Measurements from ENCODE around the gene P3H4. TPM values are rescaled to one million over a fixed set of nuclear protein-coding genes. Genes with fewer than 3 reads are reported as not detected.

P3H4 gene
- polyA plus RNA-seq, 1 donor (not counting 4 experiments of a cell fraction or from before 2014, with no cell fraction given): 4.2 TPM

GRCh38 chr17:41800601-41801373, 11.0 kb downstream of the P3H4 start:
- H3K4me1 ChIP-seq (ENCODE audit: control insufficient read depth, extremely low read depth, insufficient read depth, low read length): peaks cover 26% of the 10 kb centered on the region
- H3K36me3 ChIP-seq (ENCODE audit: control insufficient read depth in 2 of 2, extremely low read depth in 1 of 2, insufficient read depth in 2 of 2, low read length in 2 of 2): no peaks in the 10 kb centered on the region
- peak overlapping the region; percentile 89 for H3K27ac ChIP-seq (ENCODE audit: control insufficient read depth, insufficient read depth, low read length)
- no peaks in the 10 kb centered on the region for H3K27me3 ChIP-seq (ENCODE audit: control insufficient read depth, extremely low read depth, insufficient read depth, low read length)
- no peak overlapping the region for H2AFZ ChIP-seq (ENCODE audit: control insufficient read depth, low read length)
- no peaks in the 10 kb centered on the region for H3K79me2 ChIP-seq (ENCODE audit: control insufficient read depth, insufficient read depth, low read length)
- no peak for TF ChIP-seq EZH2 (IDR thresholded peaks at IDR 0.05; ENCODE audit: low read length)
- TF ChIP-seq CTCF (optimal IDR thresholded peaks at IDR 0.05 in 1 of 3, IDR thresholded peaks at IDR 0.05 in 1 of 3, conservative IDR thresholded peaks at IDR 0.05 in 1 of 3; ENCODE audit: extremely low read depth in 1 of 3, insufficient read depth in 2 of 3, low read length in 3 of 3): no peak
- peak overlapping the region; percentile 74 for H3K9ac ChIP-seq (ENCODE audit: control insufficient read depth, extremely low read depth, insufficient read depth, low read length)
- DNase-seq (ENCODE audit: low read depth, low spot score) (peak; percentile 99), FAIRE-seq (peak; percentile 90)
- dilution Hi-C loops (cut with MboI; ENCODE audit: extremely low pct_ligation_motif_present, low sequenced_read_pairs): no loop called here
- peak overlapping the region in 2 of 3 experiments; percentile 8 to 33 for H3K4me3 ChIP-seq (ENCODE audit: control insufficient read depth in 2 of 3, extremely low read depth in 1 of 3, insufficient read depth in 2 of 3, low read depth in 1 of 3, low read length in 3 of 3)
- no peaks in the 10 kb centered on the region for H4K20me1 ChIP-seq (ENCODE audit: control insufficient read depth, extremely low read depth, insufficient read depth, low read length)
- H3K9me3 ChIP-seq (ENCODE audit: control insufficient read depth, low read depth, low read length): no peaks in the 10 kb centered on the region
- no peaks in the 10 kb centered on the region for H3K9me1 ChIP-seq (ENCODE audit: control insufficient read depth, extremely low read depth, insufficient read depth, low read length)
- peak overlapping the region; percentile 73 for H3K4me2 ChIP-seq (ENCODE audit: control insufficient read depth, extremely low read depth, insufficient read depth, low read depth, low read length)

- peak overlapping the region; percentile 36 for H2AFZ ChIP-seq (ENCODE audit: control insufficient read depth, low read length)
- no peaks in the 10 kb centered on the region for H4K20me1 ChIP-seq (ENCODE audit: control insufficient read depth, extremely low read depth, insufficient read depth, low read length)
- peak overlapping the region; percentile 38 for H3K9ac ChIP-seq (ENCODE audit: control insufficient read depth, extremely low read depth, insufficient read depth, low read length)
- FAIRE-seq: peak; percentile 79
- DNase-seq (ENCODE audit: low read depth, low spot score): no peak
- peak overlapping the region; percentile 9 for H3K4me2 ChIP-seq (ENCODE audit: control insufficient read depth, extremely low read depth, insufficient read depth, low read depth, low read length)
- H3K4me1 ChIP-seq (ENCODE audit: control insufficient read depth, extremely low read depth, insufficient read depth, low read length): peaks cover 29% of the 10 kb centered on the region
- H3K27ac ChIP-seq (ENCODE audit: control insufficient read depth, insufficient read depth, low read length): peak overlapping the region; percentile 89
- no peaks in the 10 kb centered on the region for H3K9me3 ChIP-seq (ENCODE audit: control insufficient read depth, low read depth, low read length)
- no peaks in the 10 kb centered on the region for H3K9me1 ChIP-seq (ENCODE audit: control insufficient read depth, extremely low read depth, insufficient read depth, low read length)
- no peaks in the 10 kb centered on the region for H3K36me3 ChIP-seq (ENCODE audit: control insufficient read depth in 2 of 2, extremely low read depth in 1 of 2, insufficient read depth in 2 of 2, low read length in 2 of 2)
- no peaks in the 10 kb centered on the region for H3K79me2 ChIP-seq (ENCODE audit: control insufficient read depth, insufficient read depth, low read length)
- no peak overlapping the region for H3K4me3 ChIP-seq (ENCODE audit: control insufficient read depth in 2 of 3, extremely low read depth in 1 of 3, insufficient read depth in 2 of 3, low read depth in 1 of 3, low read length in 3 of 3)
- no peaks in the 10 kb centered on the region for H3K27me3 ChIP-seq (ENCODE audit: control insufficient read depth, extremely low read depth, insufficient read depth, low read length)
- TF ChIP-seq CTCF (optimal IDR thresholded peaks at IDR 0.05 in 1 of 3, IDR thresholded peaks at IDR 0.05 in 1 of 3, conservative IDR thresholded peaks at IDR 0.05 in 1 of 3; ENCODE audit: extremely low read depth in 1 of 3, insufficient read depth in 2 of 3, low read length in 3 of 3) (no peak), EZH2 (IDR thresholded peaks at IDR 0.05; ENCODE audit: low read length) (no peak)
- dilution Hi-C loops (cut with MboI; ENCODE audit: extremely low pct_ligation_motif_present, low sequenced_read_pairs): no loop called here
Observed at GRCh38 chr17:41799366-41799765, 12.4 kb downstream of the P3H4 start.
